GM23338 (cell line): ENCODE measurements around the gene SPOCK2. TPM values are rescaled to one million over a fixed set of nuclear protein-coding genes. Genes with fewer than 3 reads are reported as not detected.

Experiments used
- ATAC-seq: fragments of 200-7000 bp; cut with Tn5 transposase; 3 replicates; pipeline ENCODE4 v1.9.1; 2020
- DNase-seq: peaks from one replicate; pipeline ENCODE4 v3.0.0-alpha.2; 2015; ENCODE audit warnings: low spot score
- H2AFZ ChIP-seq: fragments of 200-600 bp; sonication (generic); 2 replicates; pipeline ENCODE4 v1.8.0; 2016; ENCODE audit warnings: antibody characterized with exemption, mild to moderate bottlenecking, moderate library complexity
- H3F3A ChIP-seq: fragments of 200-600 bp; sonication (generic); replicated peaks from 2 replicates; pipeline ENCODE4 v1.8.0; 2017; ENCODE audit warnings: antibody characterized with exemption, mixed run types, low read depth
- H3K27ac ChIP-seq: fragments of 200-600 bp; sonication (generic); 2 replicates; pipeline ENCODE4 v1.6.1; 2016; ENCODE audit warnings: low read depth
- H3K27me3 ChIP-seq: fragments of 200-600 bp; sonication (generic); 2 replicates; pipeline ENCODE4 v1.8.0; 2016; ENCODE audit warnings: mild to moderate bottlenecking, mixed run types, moderate library complexity; ENCODE audit not compliant: insufficient read depth
- H3K36me3 ChIP-seq: fragments of 200-600 bp; sonication (generic); 2 replicates; pipeline ENCODE4 v1.8.0; 2016; ENCODE audit warnings: mild to moderate bottlenecking; ENCODE audit not compliant: insufficient read depth
- H3K4me1 ChIP-seq: fragments of 200-600 bp; sonication (generic); 2 replicates; pipeline ENCODE4 v1.8.0; 2016; ENCODE audit warnings: mild to moderate bottlenecking, moderate library complexity; ENCODE audit not compliant: insufficient read depth
- H3K4me2 ChIP-seq: fragments of 200-600 bp; sonication (generic); 2 replicates; pipeline ENCODE4 v1.7.1; 2017; ENCODE audit warnings: mixed run types
- H3K4me3 ChIP-seq: fragments of 200-600 bp; sonication (generic); 2 replicates; pipeline ENCODE4 v1.6.1; 2016; ENCODE audit warnings: mixed run types
- H3K79me2 ChIP-seq: fragments of 200-600 bp; sonication (generic); replicated peaks from 2 replicates; pipeline ENCODE4 v1.8.0; 2017; ENCODE audit warnings: mild to moderate bottlenecking; ENCODE audit not compliant: insufficient read depth
- H3K9me2 ChIP-seq: fragments of 200-600 bp; sonication (generic); 2 replicates; pipeline ENCODE4 v1.8.0; 2017; ENCODE audit not compliant: insufficient read depth
- H4K20me1 ChIP-seq: fragments of 200-600 bp; sonication (generic); replicated peaks from 2 replicates; pipeline ENCODE4 v1.8.0; 2017; ENCODE audit warnings: mild to moderate bottlenecking; ENCODE audit not compliant: insufficient read depth
- H3K27ac Mint-ChIP-seq: 2 replicates; pipeline ENCODE4 v1.8.0; 2020; ENCODE audit warnings: inconsistent platforms, mild to moderate bottlenecking, moderate library complexity, mixed read lengths
- H3K27me3 Mint-ChIP-seq: 3 replicates; pipeline ENCODE4 v1.8.0; 2022; ENCODE audit warnings: low read depth, mild to moderate bottlenecking, moderate library complexity, mixed read lengths, inconsistent platforms; ENCODE audit not compliant: insufficient read depth, poor library complexity
- H3K36me3 Mint-ChIP-seq: 3 replicates; pipeline ENCODE4 v1.8.0; 2021; ENCODE audit warnings: low read depth, mild to moderate bottlenecking, inconsistent platforms, moderate library complexity, mixed read lengths
- H3K4me1 Mint-ChIP-seq: 3 replicates; pipeline ENCODE4 v1.8.0; 2020; ENCODE audit warnings: mild to moderate bottlenecking, inconsistent platforms, mixed read lengths
- H3K4me3 Mint-ChIP-seq: 3 replicates; pipeline ENCODE4 v1.8.0; 2021; ENCODE audit warnings: moderate library complexity, mild to moderate bottlenecking, inconsistent platforms, mixed read lengths
- H3K9me3 Mint-ChIP-seq: 3 replicates; pipeline ENCODE4 v1.8.0; 2020; ENCODE audit warnings: moderate library complexity, mild to moderate bottlenecking, inconsistent platforms, mixed read lengths
- CREB1 ChIP-seq: fragments of 250-450 bp; sonication (Bioruptor Pico); IDR thresholded peaks from 2 replicates; pipeline ENCODE4 v1.5.0; 2020; ENCODE audit warnings: low read depth, mild to moderate bottlenecking, moderate library complexity
- CTCF ChIP-seq, 2 experiments: fragments of 200-600 bp in 1 of 2; sonication (generic) in 1 of 2; conservative IDR thresholded peaks; 2 replicates each; pipeline versions ENCODE4 v1.5.1 to v1.6.1; 2016 to 2017; ENCODE audit warnings: antibody characterized with exemption in 2 of 2, low read depth in 2 of 2, mild to moderate bottlenecking in 2 of 2, moderate library complexity in 1 of 2
- EZH2 ChIP-seq: fragments of 200-600 bp; sonication (generic); IDR thresholded peaks from one replicate; pipeline ENCODE4 v1.8.0; 2017; ENCODE audit warnings: antibody characterized with exemption, mild to moderate bottlenecking, low read depth; ENCODE audit not compliant: unreplicated experiment
- EZH2phosphoT487 ChIP-seq: fragments of 200-600 bp; sonication (generic); IDR thresholded peaks from one replicate; pipeline ENCODE4 v1.8.1; 2018; ENCODE audit warnings: antibody characterized with exemption; ENCODE audit not compliant: unreplicated experiment
- NANOG ChIP-seq: IDR thresholded peaks from 2 replicates; pipeline ENCODE4 v1.6.1; 2016; ENCODE audit warnings: antibody characterized with exemption, borderline replicate concordance
- POLR2AphosphoS5 ChIP-seq: IDR thresholded peaks from 2 replicates; pipeline ENCODE4 v1.6.1; 2016; ENCODE audit warnings: antibody characterized with exemption, low read depth
- STAT1 ChIP-seq: IDR thresholded peaks from one replicate; pipeline ENCODE4 v1.6.1; 2016; ENCODE audit warnings: antibody characterized with exemption; ENCODE audit not compliant: unreplicated experiment
- ZNF114 ChIP-seq: fragments of 250-450 bp; sonication (Bioruptor Pico); IDR thresholded peaks from 2 replicates; pipeline ENCODE4 v1.5.0; 2020; ENCODE audit warnings: mild to moderate bottlenecking, moderate library complexity
- ZNF331 ChIP-seq: fragments of 250-450 bp; sonication (Bioruptor Pico); IDR thresholded peaks from 2 replicates; pipeline ENCODE4 v1.5.0; 2020; ENCODE audit warnings: low read depth, mild to moderate bottlenecking, moderate library complexity
- ZNF462 ChIP-seq: fragments of 250-450 bp; sonication (Bioruptor Pico); IDR thresholded peaks from 2 replicates; pipeline ENCODE4 v1.5.0; 2020; ENCODE audit warnings: mild to moderate bottlenecking, moderate library complexity
- polyA plus RNA-seq: library from polyadenylated mRNA; unstranded; fragments of >200 nt; fragmentation: Nextera tagmentation; extraction: Ambion mirVana; gene quantifications from 2 replicates; pipeline ENCODE4 v1.2.1, GENCODE V29; 2016
- total RNA-seq: library from RNA; depleted of rRNA; stranded (reverse); fragments of >200 nt; shearing (Covaris generic); gene quantifications from 2 replicates; pipeline ENCODE4 v1.2.3, GENCODE V29; 2014

Gene SPOCK2
- total and polyA plus RNA-seq, 2 experiments from 2014 or later: 1.3 to 3.6 TPM

- TF ChIP-seq EZH2phosphoT487 (no peak), STAT1 (no peak)
Observed at GRCh38 chr10:72012796-72013195, 75.6 kb downstream of the SPOCK2 start (continued).

- Mint-ChIP-seq H3K36me3 (peaks cover 4% of the 10 kb centered on the region; the same call in 1 of the 3 replicates), H3K27me3 (peaks cover 6% of the 10 kb centered on the region), H3K4me1 (peaks cover 8% of the 10 kb centered on the region), H3K4me3 (no peak overlapping the region), H3K27ac (no peak overlapping the region), H3K9me3 (no peaks in the 10 kb centered on the region)
- H2AFZ ChIP-seq: no peak overlapping the region
- H3K4me3 ChIP-seq: no peak overlapping the region
- H3K27ac ChIP-seq: no peak overlapping the region
- no peaks in the 10 kb centered on the region for H3K79me2 ChIP-seq
- no peaks in the 10 kb centered on the region for H3K27me3 ChIP-seq
- no peaks in the 10 kb centered on the region for H3K9me2 ChIP-seq
- H3K36me3 ChIP-seq: no peaks in the 10 kb centered on the region; the same call in 1 of the 2 replicates
- no peaks in the 10 kb centered on the region for H4K20me1 ChIP-seq
- TF ChIP-seq NANOG: no peak
- H3K4me1 ChIP-seq: no peaks in the 10 kb centered on the region
- no peak overlapping the region for H3K4me2 ChIP-seq
- ATAC-seq: no peak
- no peak for DNase-seq
- H3F3A ChIP-seq: no peaks in the 10 kb centered on the region
Observed at GRCh38 chr10:72011976-72012512, 76.3 kb downstream of the SPOCK2 start.

- no peak overlapping the region for H3K27ac ChIP-seq
- no peaks in the 10 kb centered on the region for H3F3A ChIP-seq
- H3K9me3 Mint-ChIP-seq: no peaks in the 10 kb centered on the region
- H3K36me3 ChIP-seq: no peaks in the 10 kb centered on the region; the same call in 1 of the 2 replicates
- no peak overlapping the region for H2AFZ ChIP-seq
- H3K4me3 ChIP-seq: no peak overlapping the region
- H3K4me1 Mint-ChIP-seq: peaks cover 8% of the 10 kb centered on the region
- H3K27me3 ChIP-seq: no peaks in the 10 kb centered on the region
- H4K20me1 ChIP-seq: no peaks in the 10 kb centered on the region
- DNase-seq (no peak), ATAC-seq (no peak)
- no peaks in the 10 kb centered on the region for H3K79me2 ChIP-seq
- H3K4me3 Mint-ChIP-seq: no peak overlapping the region
- H3K9me2 ChIP-seq: no peaks in the 10 kb centered on the region
- no peak overlapping the region for H3K27ac Mint-ChIP-seq
- H3K36me3 Mint-ChIP-seq: peaks cover 4% of the 10 kb centered on the region; the same call in 1 of the 3 replicates
- no peak overlapping the region for H3K4me2 ChIP-seq
- no peaks in the 10 kb centered on the region for H3K4me1 ChIP-seq
- peaks cover 6% of the 10 kb centered on the region for H3K27me3 Mint-ChIP-seq
- TF ChIP-seq ZNF331 (CRISPR knock-in tag): no peak
- no peak for TF ChIP-seq CTCF (conservative IDR thresholded peaks at IDR 0.05; ENCODE audit: low read depth in 2 of 2)
- TF ChIP-seq POLR2AphosphoS5: no peak
- TF ChIP-seq ZNF114 (CRISPR knock-in tag): no peak
- TF ChIP-seq EZH2: no peak
- TF ChIP-seq ZNF462 (CRISPR knock-in tag): no peak
- no peak for TF ChIP-seq EZH2phosphoT487
- no peak for TF ChIP-seq CREB1
- TF ChIP-seq NANOG: no peak
Observed at GRCh38 chr10:72011468-72011867, 76.9 kb downstream of the SPOCK2 start.
